DND-41 (cell line): ENCODE data around the gene ISY1.

ENCODE experiments used
- ATAC-seq: fragments of 200-7000 bp; cut with Tn5 transposase; 3 replicates; pipeline ENCODE4 v1.9.1; 2021; ENCODE audit warnings: low read depth; ENCODE audit not compliant: insufficient read depth
- DNase-seq: peaks from one replicate; pipeline ENCODE4 v3.0.0-alpha.2; 2020
- H2AFZ ChIP-seq: 2 replicates; pipeline ENCODE4 v1.6.0; 2012; ENCODE audit warnings: low read depth, low read length
- H3K27ac ChIP-seq: 2 replicates; pipeline ENCODE4 v1.5.1; 2012; ENCODE audit warnings: low read length, inconsistent platforms
- H3K27me3 ChIP-seq: fragments of 200-600 bp; sonication (generic); 2 replicates; pipeline ENCODE4 v1.6.0; 2012; ENCODE audit warnings: low read length, mild to moderate bottlenecking, inconsistent platforms; ENCODE audit not compliant: insufficient read depth, poor library complexity
- H3K36me3 ChIP-seq: 2 replicates; pipeline ENCODE4 v1.5.1; 2012; ENCODE audit warnings: low read length, inconsistent platforms; ENCODE audit not compliant: insufficient read depth
- H3K4me1 ChIP-seq: 2 replicates; pipeline ENCODE4 v1.5.1; 2012; ENCODE audit warnings: mild to moderate bottlenecking, low read length; ENCODE audit not compliant: insufficient read depth
- H3K4me2 ChIP-seq: 2 replicates; pipeline ENCODE4 v1.6.0; 2012; ENCODE audit warnings: mild to moderate bottlenecking, moderate library complexity, low read length, inconsistent platforms; ENCODE audit not compliant: insufficient read depth
- H3K4me3 ChIP-seq, 2 experiments: fragments of 200-600 bp in 1 of 2; shearing (Covaris generic) in 1 of 2; 2 replicates each; pipeline ENCODE4 v1.5.1; 2012 to 2016; ENCODE audit warnings: inconsistent platforms in 2 of 2, low read length in 2 of 2, mild to moderate bottlenecking in 2 of 2, low read depth in 1 of 2, moderate library complexity in 1 of 2
- H3K79me2 ChIP-seq: 2 replicates; pipeline ENCODE4 v1.6.0; 2012; ENCODE audit warnings: low read length, inconsistent platforms; ENCODE audit not compliant: insufficient read depth
- H3K9ac ChIP-seq: 2 replicates; pipeline ENCODE4 v1.6.0; 2012; ENCODE audit warnings: low read depth, mild to moderate bottlenecking, inconsistent platforms, low read length, moderate library complexity
- H3K9me3 ChIP-seq: 2 replicates; pipeline ENCODE4 v1.5.1; 2012; ENCODE audit warnings: low read length, moderate library complexity, mild to moderate bottlenecking, inconsistent platforms; ENCODE audit not compliant: insufficient read depth, severe bottlenecking
- H4K20me1 ChIP-seq: 2 replicates; pipeline ENCODE4 v1.6.0; 2012; ENCODE audit warnings: low read length; ENCODE audit not compliant: insufficient read depth
- CTCF ChIP-seq: IDR thresholded peaks from 2 replicates; pipeline ENCODE4 v1.5.1; 2012; ENCODE audit warnings: borderline replicate concordance, low read length, moderate library complexity, mild to moderate bottlenecking; ENCODE audit not compliant: poor library complexity, severe bottlenecking; ENCODE audit errors: extremely low read depth
- EZH2 ChIP-seq: IDR thresholded peaks from 3 replicates; pipeline ENCODE4 v1.6.1; 2012; ENCODE audit warnings: borderline replicate concordance, low read depth, mild to moderate bottlenecking, moderate library complexity, low read length, inconsistent platforms; ENCODE audit not compliant: severe bottlenecking

Gene ISY1

GRCh38 chr3:129130291-129130813 is 30.5 kb downstream of the ISY1 start:
- Histone ChIP-seq H3K4me2 (no peak overlapping the region), H3K4me3 (no peak overlapping the region), H3K79me2 (no peaks in the 10 kb centered on the region), H2AFZ (no peak overlapping the region), H3K27me3 (no peaks in the 10 kb centered on the region), H3K9ac (no peak overlapping the region), H4K20me1 (peaks cover 3% of the 10 kb centered on the region), H3K27ac (no peak overlapping the region), H3K9me3 (no peaks in the 10 kb centered on the region), H3K4me1 (no peaks in the 10 kb centered on the region), H3K36me3 (peaks cover 84% of the 10 kb centered on the region)
- no peak for TF ChIP-seq CTCF
- no peak for TF ChIP-seq EZH2
- ATAC-seq (no peak), DNase-seq (no peak)

- Histone ChIP-seq H3K4me2 (no peak overlapping the region), H3K36me3 (peaks cover 66% of the 10 kb centered on the region), H3K4me1 (no peaks in the 10 kb centered on the region), H3K9ac (no peak overlapping the region), H2AFZ (no peak overlapping the region), H4K20me1 (peaks cover 3% of the 10 kb centered on the region), H3K27ac (no peak overlapping the region), H3K27me3 (no peaks in the 10 kb centered on the region), H3K4me3 (no peak overlapping the region), H3K79me2 (no peaks in the 10 kb centered on the region), H3K9me3 (no peaks in the 10 kb centered on the region)
- ATAC-seq = 0 out of 3 replicates have a peak, but pooled peaks have one; percentile 13
- no peak for DNase-seq
- no peak for TF ChIP-seq EZH2
- TF ChIP-seq CTCF = no peak
Observed at GRCh38 chr3:129128357-129129155, 32.3 kb downstream of the ISY1 start.

- ATAC-seq (no peak), DNase-seq (no peak)
- no peak overlapping the region for H2AFZ ChIP-seq
- peaks cover 3% of the 10 kb centered on the region for H3K4me1 ChIP-seq
- H3K79me2 ChIP-seq = no peaks in the 10 kb centered on the region
- H3K9me3 ChIP-seq = no peaks in the 10 kb centered on the region
- H3K27me3 ChIP-seq = no peaks in the 10 kb centered on the region
- H3K4me3 ChIP-seq = no peak overlapping the region
- TF ChIP-seq CTCF (no peak), EZH2 (no peak)
- peaks cover 49% of the 10 kb centered on the region for H3K36me3 ChIP-seq
- no peak overlapping the region for H3K9ac ChIP-seq
- peaks cover 3% of the 10 kb centered on the region for H4K20me1 ChIP-seq
- no peak overlapping the region for H3K27ac ChIP-seq
- no peak overlapping the region for H3K4me2 ChIP-seq
Observed at GRCh38 chr3:129126726-129127280, 34.1 kb downstream of the ISY1 start.
